GM21526 (cell line): Measurements from ENCODE around the gene ETFA.
"Not testable (repeated sequence)": the region's sequence is repeated elsewhere in the genome, so short reads cannot be mapped to it uniquely, and the experiment has no call there.

Experiments
- ATAC-seq: cut with Tn5 transposase; IDR thresholded peaks from one replicate; pipeline ENCODE4 v1.9.1; 2021; ENCODE audit warnings: moderate library complexity; ENCODE audit not compliant: unreplicated experiment, low FRiP score

Gene ETFA

GRCh38 chr15:76327191-76328105, 16.2 kb upstream of the ETFA start:
- ATAC-seq = no peak

GRCh38 chr15:76325704-76326103, 14.4 kb upstream of the ETFA start:
- no peak for ATAC-seq

GRCh38 chr15:76324066-76324465, 12.8 kb upstream of the ETFA start:
- ATAC-seq = no peak

GRCh38 chr15:76321602-76322001, 10.3 kb upstream of the ETFA start:
- ATAC-seq = no peak

- ATAC-seq = no peak
Observed at GRCh38 chr15:76321171-76321570, 9.9 kb upstream of the ETFA start.

GRCh38 chr15:76320012-76320411, 8.7 kb upstream of the ETFA start:
- ATAC-seq = no peak

- no peak for ATAC-seq
Observed at GRCh38 chr15:76313731-76314130, 2.5 kb upstream of the ETFA start.

- ATAC-seq = not testable (repeated sequence)
Observed at GRCh38 chr15:76313175-76313567, 1.9 kb upstream of the ETFA start.

- no peak for ATAC-seq
Observed at GRCh38 chr15:76312540-76313174, 1.4 kb upstream of the ETFA start.

GRCh38 chr15:76310475-76311099, 682 bp downstream of the ETFA start:
- no peak for ATAC-seq

- no peak for ATAC-seq
Observed at GRCh38 chr15:76309601-76310330, 1.5 kb downstream of the ETFA start.

GRCh38 chr15:76303909-76304308, 7.4 kb downstream of the ETFA start:
- no peak for ATAC-seq

GRCh38 chr15:76299786-76300185, 11.5 kb downstream of the ETFA start:
- ATAC-seq = no peak

GRCh38 chr15:76298986-76299385, 12.3 kb downstream of the ETFA start:
- ATAC-seq = no peak

- ATAC-seq = not testable (repeated sequence)
Observed at GRCh38 chr15:76297951-76298350, 13.3 kb downstream of the ETFA start.

- no peak for ATAC-seq
Observed at GRCh38 chr15:76296849-76297248, 14.4 kb downstream of the ETFA start.

GRCh38 chr15:76294463-76294862, 16.8 kb downstream of the ETFA start:
- ATAC-seq = not testable (repeated sequence)

- ATAC-seq = no peak
Observed at GRCh38 chr15:76293361-76293760, 17.9 kb downstream of the ETFA start.

- ATAC-seq = no peak
Observed at GRCh38 chr15:76289582-76289981, 21.7 kb downstream of the ETFA start.

GRCh38 chr15:76286271-76286879, 24.9 kb downstream of the ETFA start:
- ATAC-seq = no peak
